Brain microvascular endothelial cell (primary cell): ENCODE measurements around the gene NKAIN4.

Experiments used
- DNase-seq: peaks from one replicate; pipeline ENCODE4 v3.0.0-alpha.2; 2020
- H3K27ac ChIP-seq: fragments of 250-450 bp; sonication (Bioruptor Pico); 2 replicates; pipeline ENCODE4 v1.5.1; 2020; ENCODE audit warnings: mild to moderate bottlenecking, moderate library complexity
- H3K27me3 ChIP-seq: fragments of 250-450 bp; sonication (Bioruptor Pico); replicated peaks from 2 replicates; pipeline ENCODE4 v1.5.1; 2020; ENCODE audit warnings: mild to moderate bottlenecking
- H3K36me3 ChIP-seq: fragments of 250-450 bp; sonication (Bioruptor Pico); replicated peaks from 2 replicates; pipeline ENCODE4 v1.5.1; 2020; ENCODE audit warnings: mild to moderate bottlenecking
- H3K4me3 ChIP-seq: 2 replicates; pipeline ENCODE4 v1.5.1; 2011; ENCODE audit warnings: low read depth, mild to moderate bottlenecking, control low read depth, low read length, moderate library complexity
- in situ Hi-C: cut with HindIII; loops from 2 replicates; pipeline ENCODE4 v1.10.0; 2017; ENCODE audit warnings: low sequenced_read_pairs, low pct_ligation_motif_present
- TF ChIP-seq, protein P1 (sequence below): IDR thresholded peaks from 2 replicates; pipeline ENCODE4 v1.5.1; 2011; ENCODE audit warnings: low read depth, mild to moderate bottlenecking, moderate library complexity, low read length, control low read depth, inconsistent platforms; ENCODE audit errors: missing control alignments

NKAIN4 gene

DNA sequence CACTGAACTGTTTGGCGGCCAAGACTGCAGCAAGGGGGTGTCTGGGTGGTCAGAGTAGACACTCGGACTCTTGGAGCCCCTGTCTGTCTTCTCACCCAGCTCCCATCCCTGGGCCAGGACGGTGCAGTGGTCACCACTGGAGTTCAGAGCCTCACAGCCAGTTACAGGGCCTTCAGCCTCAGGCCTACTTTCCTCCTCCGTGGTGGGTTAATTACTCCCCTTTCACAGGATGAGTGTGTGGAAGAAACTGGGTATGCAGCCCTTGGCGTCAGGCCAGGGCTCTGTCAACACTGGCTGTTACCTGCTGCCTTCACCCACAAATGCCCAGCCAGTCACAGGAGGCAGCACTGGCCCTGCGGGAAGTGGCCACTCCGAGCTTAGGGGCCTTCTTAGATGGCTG lies 36.6 kb downstream of the NKAIN4 start:
- TF ChIP-seq, protein P1, sequence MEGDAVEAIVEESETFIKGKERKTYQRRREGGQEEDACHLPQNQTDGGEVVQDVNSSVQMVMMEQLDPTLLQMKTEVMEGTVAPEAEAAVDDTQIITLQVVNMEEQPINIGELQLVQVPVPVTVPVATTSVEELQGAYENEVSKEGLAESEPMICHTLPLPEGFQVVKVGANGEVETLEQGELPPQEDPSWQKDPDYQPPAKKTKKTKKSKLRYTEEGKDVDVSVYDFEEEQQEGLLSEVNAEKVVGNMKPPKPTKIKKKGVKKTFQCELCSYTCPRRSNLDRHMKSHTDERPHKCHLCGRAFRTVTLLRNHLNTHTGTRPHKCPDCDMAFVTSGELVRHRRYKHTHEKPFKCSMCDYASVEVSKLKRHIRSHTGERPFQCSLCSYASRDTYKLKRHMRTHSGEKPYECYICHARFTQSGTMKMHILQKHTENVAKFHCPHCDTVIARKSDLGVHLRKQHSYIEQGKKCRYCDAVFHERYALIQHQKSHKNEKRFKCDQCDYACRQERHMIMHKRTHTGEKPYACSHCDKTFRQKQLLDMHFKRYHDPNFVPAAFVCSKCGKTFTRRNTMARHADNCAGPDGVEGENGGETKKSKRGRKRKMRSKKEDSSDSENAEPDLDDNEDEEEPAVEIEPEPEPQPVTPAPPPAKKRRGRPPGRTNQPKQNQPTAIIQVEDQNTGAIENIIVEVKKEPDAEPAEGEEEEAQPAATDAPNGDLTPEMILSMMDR: no peak

DNA sequence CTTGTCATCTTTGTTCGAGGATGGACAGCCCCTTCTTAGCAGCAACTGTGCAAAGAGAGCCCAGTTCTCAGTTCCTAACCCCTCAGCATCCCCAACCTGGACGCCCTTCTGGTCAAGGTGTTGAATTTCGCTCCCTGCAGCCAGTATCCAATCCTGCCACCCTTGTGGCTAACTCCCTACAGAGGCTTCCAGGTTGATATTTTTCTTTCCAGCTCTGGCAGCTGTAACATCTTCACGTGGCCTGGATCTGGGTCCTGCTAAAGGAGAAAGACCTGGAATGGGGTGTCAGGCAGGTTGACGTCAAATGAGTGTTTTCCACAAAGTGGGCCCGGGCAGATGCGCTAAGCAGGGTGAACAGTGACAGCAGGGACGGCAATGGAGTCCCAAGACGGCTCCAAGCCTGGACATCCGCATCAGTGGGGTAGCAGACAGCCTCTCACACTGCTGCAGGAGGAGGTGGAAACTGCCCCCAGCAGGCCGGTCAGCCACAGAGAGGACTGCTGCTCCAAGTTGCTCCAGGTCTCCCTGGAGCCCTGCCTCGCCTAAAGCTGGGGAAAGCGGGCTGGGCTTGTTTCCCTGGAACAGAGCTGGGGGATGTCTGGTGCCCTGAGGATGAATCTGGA lies 37.3 kb downstream of the NKAIN4 start:
- in situ Hi-C loops: no loop called here
- Histone ChIP-seq H3K36me3 (peaks cover 21% of the 10 kb centered on the region), H3K27me3 (peaks cover 3% of the 10 kb centered on the region), H3K4me3 (peak overlapping the region; percentile 75), H3K27ac (no peak overlapping the region)
- no peak for DNase-seq
- TF ChIP-seq, protein P1: no peak

More for the DNA sequence above, 36.6 kb downstream of the NKAIN4 start:
- H3K27me3 ChIP-seq: peaks cover 3% of the 10 kb centered on the region
- no peak overlapping the region for H3K27ac ChIP-seq
- in situ Hi-C loops: no loop called here
- peaks cover 15% of the 10 kb centered on the region for H3K36me3 ChIP-seq
- no peak overlapping the region for H3K4me3 ChIP-seq
- no peak for DNase-seq

DNA sequence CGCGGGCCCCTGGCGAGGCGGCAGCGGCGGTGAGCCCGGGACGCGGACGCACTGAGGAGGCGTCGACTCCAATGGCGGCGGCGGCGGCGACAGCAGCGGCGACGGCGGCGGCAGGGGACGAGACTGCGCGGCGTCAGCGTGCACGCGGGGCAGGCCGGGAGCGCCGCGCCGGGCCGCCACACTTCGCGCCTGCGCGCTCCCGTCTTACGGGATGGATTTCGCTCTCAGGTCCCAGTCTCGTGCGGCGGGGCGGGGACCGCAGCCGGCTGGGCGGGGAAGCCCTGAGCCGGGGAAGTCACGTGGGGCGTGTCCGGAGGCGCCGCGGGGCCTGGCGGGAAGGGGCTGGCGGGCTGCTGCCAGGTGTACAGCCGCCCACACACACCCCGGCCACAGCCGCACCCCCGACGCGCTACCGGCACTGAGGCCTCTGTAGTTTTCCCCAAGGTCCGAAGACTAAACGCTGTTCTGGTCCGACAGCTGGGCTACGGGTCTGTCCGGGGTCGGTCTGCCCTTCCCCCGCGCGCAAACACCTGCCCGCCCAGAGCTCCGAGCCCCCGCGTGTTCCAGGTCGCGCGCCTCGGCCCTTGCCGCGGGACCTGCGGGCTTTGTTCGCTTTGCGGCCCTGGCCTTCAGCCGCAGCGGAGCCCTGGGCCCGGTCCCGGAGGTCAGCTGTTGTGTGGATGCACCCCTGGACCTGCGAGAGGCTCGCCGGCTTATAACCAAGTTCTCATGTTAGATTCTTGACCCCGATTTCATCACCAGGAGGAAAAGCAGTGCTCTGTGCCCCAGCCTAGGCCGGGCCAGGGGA lies 38.0 kb downstream of the NKAIN4 start, which contains the start of gene YTHDF1:
YTHDF1 (minus strand) TSS at position 91 of the 808 bp plus-strand sequence. CDS start 239 bp downstream, outside the sequence.
- TF ChIP-seq, protein P1: no peak
- peak within 1 kb of the TSS; percentile 56 for H3K27ac ChIP-seq
- H3K4me3 ChIP-seq: peak within 1 kb of the TSS; percentile 75
- peaks cover 22% of the 10 kb centered on the region for H3K36me3 ChIP-seq
- in situ Hi-C loops: no loop called here
- DNase-seq: peak; percentile 85
- H3K27me3 ChIP-seq: peaks cover 3% of the 10 kb centered on the region

DNA sequence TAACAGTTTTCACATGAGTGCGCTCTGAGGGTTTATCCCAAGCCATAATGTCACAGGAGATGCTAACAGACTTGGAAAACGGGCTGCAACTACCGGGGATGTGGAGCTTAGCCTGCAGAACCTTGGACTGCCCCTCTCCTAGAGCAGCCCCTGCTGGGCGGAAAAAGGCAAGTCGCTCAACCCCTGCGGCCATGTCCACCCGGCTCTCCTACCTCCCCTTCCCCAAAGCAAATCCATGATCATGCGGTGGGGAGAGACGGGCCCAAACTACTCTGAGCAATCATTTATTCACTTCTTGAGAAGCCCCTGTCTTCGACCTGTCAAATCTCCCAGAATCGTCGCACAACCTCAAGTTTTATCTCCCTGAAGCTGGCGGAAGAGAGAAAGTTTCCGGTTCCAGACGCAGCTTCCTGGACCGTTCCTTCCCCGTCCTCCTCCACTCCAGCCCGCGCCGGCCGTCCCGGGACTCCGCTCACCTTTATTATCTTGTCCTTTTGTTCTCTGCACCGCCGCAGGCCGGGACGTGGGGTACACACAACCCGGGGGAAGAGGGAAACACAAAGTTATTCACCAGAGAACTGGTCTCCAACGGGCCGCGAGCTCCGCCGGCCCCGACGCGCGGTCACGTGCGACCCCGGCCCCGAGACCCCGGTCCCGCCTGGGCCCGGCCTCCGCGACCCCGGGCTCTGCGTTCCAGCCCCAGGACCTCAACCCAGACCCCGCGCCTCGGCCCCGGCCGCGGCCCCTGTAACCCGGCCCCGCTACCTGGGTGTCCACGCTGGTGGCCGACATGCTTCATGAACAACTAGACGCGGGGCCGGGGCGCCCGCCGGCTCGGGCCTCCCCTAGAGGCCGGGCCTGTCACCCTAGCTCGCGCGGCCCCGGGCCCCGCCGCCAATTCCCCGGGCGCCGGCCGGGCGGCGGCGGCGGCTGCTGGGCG lies 38.9 kb downstream of the NKAIN4 start:
- TF ChIP-seq, protein P1: peak; percentile 81
- DNase-seq: peak; percentile 33
- in situ Hi-C loops: no loop called here

DNA sequence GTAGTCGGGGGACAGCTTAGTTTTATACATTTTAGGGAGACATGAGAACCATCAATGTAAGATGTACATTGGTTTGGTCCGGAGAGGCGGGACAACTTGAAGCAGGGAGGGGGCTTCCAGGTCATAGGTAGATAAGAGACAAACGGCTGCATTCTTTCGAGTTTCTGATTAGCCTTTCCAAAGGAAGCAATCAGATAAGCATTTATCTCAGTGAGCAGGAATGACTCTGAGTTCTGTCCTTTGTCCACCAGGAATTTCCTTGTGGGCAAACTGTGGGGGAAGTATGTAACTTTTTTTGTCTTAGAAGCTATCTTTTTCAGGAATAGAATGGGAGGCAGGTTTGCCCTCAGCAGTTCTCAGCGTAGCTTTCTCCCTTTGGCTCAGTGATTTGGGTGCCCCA lies 39.7 kb downstream of the NKAIN4 start:
- in situ Hi-C loops: no loop called here
- TF ChIP-seq, protein P1: no peak
- no peak for DNase-seq
- Histone ChIP-seq H3K4me3 (peak overlapping the region; percentile 75), H3K36me3 (peaks cover 39% of the 10 kb centered on the region), H3K27ac (no peak overlapping the region), H3K27me3 (no peaks in the 10 kb centered on the region)

More for the DNA sequence above, 38.9 kb downstream of the NKAIN4 start:
- Histone ChIP-seq H3K27ac (peak overlapping the region; percentile 56), H3K27me3 (no peaks in the 10 kb centered on the region), H3K36me3 (peaks cover 31% of the 10 kb centered on the region), H3K4me3 (peak overlapping the region; percentile 75)
